Ectodermal cell (in vitro differentiated cells): ENCODE results near the gene RGP1.

Experiments used
- H3K27ac ChIP-seq: 2 replicates; pipeline ENCODE4 v1.7.0; 2013; ENCODE audit warnings: mild to moderate bottlenecking, low read depth, low read length; ENCODE audit not compliant: insufficient read depth, poor library complexity, severe bottlenecking
- H3K27me3 ChIP-seq: 2 replicates; pipeline ENCODE4 v1.7.0; 2013; ENCODE audit warnings: mild to moderate bottlenecking, low read length; ENCODE audit not compliant: insufficient read depth, control insufficient read depth, poor library complexity, severe bottlenecking
- H3K36me3 ChIP-seq: one replicate; pipeline ENCODE4 v1.7.0; 2013; ENCODE audit warnings: low read length; ENCODE audit not compliant: control insufficient read depth, insufficient read depth
- H3K4me1 ChIP-seq: one replicate; pipeline ENCODE4 v1.7.0; 2013; ENCODE audit warnings: low read length; ENCODE audit not compliant: control insufficient read depth, insufficient read depth
- H3K4me3 ChIP-seq: 2 replicates; pipeline ENCODE4 v1.7.0; 2013; ENCODE audit warnings: low read depth, low read length, control low read depth; ENCODE audit not compliant: insufficient read depth
- H3K9me3 ChIP-seq: 2 replicates; pipeline ENCODE4 v1.7.0; 2013; ENCODE audit warnings: mild to moderate bottlenecking, low read length, moderate library complexity; ENCODE audit not compliant: control insufficient read depth
- WGBS, 2 experiments: methylation state at CpG; one replicate each; pipeline ENCODE4 v1.1.7; 2013; ENCODE audit warnings: missing lambda C conversion rate in 2 of 2; 5-methylcytosine and 5-hydroxymethylcytosine counted together

RGP1 gene

DNA sequence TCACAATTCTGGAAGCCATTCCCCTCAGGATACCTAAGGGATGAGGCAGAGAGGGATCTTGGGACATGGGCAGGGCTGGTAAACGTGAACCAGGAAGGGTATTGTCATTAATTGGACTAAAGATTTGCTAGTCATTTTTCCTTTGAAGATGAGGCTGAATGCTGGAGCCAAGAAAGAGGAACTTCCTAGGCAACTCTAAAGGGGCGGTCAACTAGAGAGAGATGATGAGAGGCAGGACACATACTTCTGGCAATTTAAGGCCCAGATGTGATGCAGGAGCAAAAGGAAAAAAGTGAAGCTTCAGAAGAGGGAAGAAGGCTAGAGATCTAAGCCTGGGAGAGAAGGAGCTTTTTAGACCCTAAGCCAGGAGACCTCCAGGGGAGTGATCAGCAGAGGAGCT lies 5.6 kb upstream of the RGP1 start:
- no peak overlapping the region for H3K27ac ChIP-seq
- H3K27me3 ChIP-seq: no peaks in the 10 kb centered on the region
- H3K36me3 ChIP-seq: peaks cover 47% of the 10 kb centered on the region
- H3K9me3 ChIP-seq: no peaks in the 10 kb centered on the region
- H3K4me3 ChIP-seq: no peak overlapping the region
- peaks cover 17% of the 10 kb centered on the region for H3K4me1 ChIP-seq
- 97% methylated on average over 2 of the region's 2 CpGs for WGBS, 2 experiments

DNA sequence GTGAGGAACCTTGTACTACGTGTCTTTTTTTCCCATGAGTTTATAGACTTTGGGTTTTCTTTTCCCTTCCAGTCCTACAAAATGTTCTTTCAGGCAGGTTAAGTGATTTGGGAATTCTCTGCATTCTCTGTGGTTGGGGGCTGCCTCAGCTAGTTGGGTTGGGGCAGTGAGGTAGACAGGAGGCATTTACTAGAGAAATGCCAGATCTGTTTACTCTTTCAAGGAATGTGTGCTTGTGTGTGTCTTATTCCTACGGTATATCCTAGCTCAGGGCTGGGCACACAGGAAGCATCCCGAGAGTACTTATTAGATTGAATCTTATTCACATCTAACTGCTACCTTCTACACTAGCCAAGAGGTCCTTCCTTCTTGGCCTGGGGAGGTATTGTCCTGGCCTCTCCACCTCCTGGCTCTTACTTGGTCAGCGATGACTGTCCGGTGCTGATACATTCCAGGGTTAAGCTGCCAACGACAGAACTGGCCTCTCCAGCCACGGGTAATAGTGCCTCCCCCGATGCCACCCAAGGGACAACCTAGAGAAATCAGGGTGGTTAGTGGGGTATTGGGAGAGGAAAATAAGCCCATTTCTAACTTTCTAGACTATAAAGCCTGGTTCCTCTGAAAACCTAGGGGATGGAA lies 5.1 kb upstream of the RGP1 start:
- Histone ChIP-seq H3K4me3 (no peak overlapping the region), H3K36me3 (peaks cover 42% of the 10 kb centered on the region), H3K4me1 (peaks cover 17% of the 10 kb centered on the region), H3K27ac (no peak overlapping the region), H3K27me3 (no peaks in the 10 kb centered on the region), H3K9me3 (no peaks in the 10 kb centered on the region)
- WGBS, 2 experiments: 94 to 98% methylated on average over 8 of the region's 8 CpGs

DNA sequence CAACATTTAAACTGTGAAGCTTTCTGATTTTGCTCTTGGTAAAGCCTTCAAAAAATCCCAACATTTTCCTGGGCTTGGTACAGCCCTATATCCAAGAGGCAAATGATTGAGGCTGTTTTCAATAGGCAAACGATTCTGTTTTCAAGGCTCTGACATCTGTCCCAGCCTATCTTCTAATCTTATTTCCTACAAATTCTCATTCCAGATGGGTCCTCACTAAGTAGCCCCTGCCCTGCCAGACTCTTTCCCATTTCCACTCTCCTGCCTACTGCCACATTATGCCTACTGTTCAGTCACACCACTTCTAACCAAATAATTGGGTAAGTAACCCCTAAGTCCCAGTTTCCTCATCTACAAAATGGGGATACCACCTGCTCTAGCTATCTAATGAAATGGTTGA lies 3.5 kb upstream of the RGP1 start:
- H3K36me3 ChIP-seq: peaks cover 29% of the 10 kb centered on the region
- peaks cover 21% of the 10 kb centered on the region for H3K4me1 ChIP-seq
- H3K4me3 ChIP-seq: no peak overlapping the region
- no peak overlapping the region for H3K27ac ChIP-seq
- no peaks in the 10 kb centered on the region for H3K9me3 ChIP-seq
- no peaks in the 10 kb centered on the region for H3K27me3 ChIP-seq
- WGBS, 2 experiments: 91 to 92% methylated on average over 1 of the region's 1 CpG

DNA sequence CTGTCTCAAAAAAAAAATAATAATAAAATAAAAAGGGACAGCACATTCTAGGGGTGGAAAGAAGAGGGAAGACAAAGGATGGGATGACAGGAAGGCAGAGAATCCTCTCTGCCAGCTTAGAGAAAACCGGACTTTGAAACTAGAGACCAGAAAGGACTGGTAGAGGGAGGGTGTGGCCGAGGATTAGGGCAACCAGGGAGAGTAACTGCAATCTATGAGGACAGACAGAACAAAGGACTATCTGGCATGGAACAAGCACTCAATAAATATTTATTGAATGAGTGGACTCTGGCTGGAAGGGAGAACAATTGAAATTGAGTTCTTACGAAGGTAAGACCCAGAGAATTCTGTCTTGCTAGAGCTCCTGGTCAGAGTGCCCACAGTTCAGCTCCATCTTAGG lies 2.5 kb upstream of the RGP1 start:
- H3K9me3 ChIP-seq: no peaks in the 10 kb centered on the region

DNA sequence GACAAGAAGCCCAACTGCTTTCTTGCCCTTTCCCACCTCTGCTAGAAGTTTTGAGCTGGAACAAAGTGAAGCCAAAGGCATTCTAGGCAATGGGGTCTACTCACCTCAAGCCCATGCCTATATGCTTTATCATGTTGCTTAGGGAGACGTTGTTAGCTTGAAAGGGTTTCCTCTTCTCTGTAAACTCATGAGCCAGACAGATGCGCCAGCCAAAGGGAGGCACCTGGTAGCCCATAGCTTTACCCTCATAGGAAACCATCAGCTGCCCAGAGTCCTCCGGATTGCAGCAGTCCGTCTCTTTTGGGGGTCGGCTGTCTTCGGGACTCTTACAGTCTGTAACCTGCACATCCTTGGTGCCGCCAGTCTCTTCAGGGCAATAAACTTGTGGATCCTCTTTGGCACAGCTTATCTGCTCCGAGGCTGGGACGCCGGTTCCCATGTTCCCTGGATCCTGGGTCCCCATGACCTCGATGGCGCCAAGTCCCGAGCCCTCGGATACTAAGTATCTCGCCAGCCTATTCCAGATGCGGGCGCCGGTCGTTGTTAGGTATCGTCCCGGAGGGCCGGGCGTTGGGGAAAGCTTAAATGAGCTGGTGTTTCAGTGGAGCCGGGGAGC lies 737 bp upstream of the RGP1 start:
- Histone ChIP-seq H3K36me3 (peaks cover 21% of the 10 kb centered on the region), H3K9me3 (no peaks in the 10 kb centered on the region), H3K4me1 (peaks cover 21% of the 10 kb centered on the region), H3K27me3 (no peaks in the 10 kb centered on the region), H3K27ac (peak overlapping the region; percentile 76), H3K4me3 (peak overlapping the region; percentile 86)
- 1 to 2% methylated on average over 24 of the region's 24 CpGs for WGBS, 2 experiments

More for the DNA sequence above, 2.5 kb upstream of the RGP1 start:
- 74 to 76% methylated on average over 3 of the region's 3 CpGs for WGBS, 2 experiments
- H3K36me3 ChIP-seq: peaks cover 22% of the 10 kb centered on the region
- peaks cover 21% of the 10 kb centered on the region for H3K4me1 ChIP-seq
- H3K4me3 ChIP-seq: peak overlapping the region; percentile 86
- no peaks in the 10 kb centered on the region for H3K27me3 ChIP-seq
- no peak overlapping the region for H3K27ac ChIP-seq

DNA sequence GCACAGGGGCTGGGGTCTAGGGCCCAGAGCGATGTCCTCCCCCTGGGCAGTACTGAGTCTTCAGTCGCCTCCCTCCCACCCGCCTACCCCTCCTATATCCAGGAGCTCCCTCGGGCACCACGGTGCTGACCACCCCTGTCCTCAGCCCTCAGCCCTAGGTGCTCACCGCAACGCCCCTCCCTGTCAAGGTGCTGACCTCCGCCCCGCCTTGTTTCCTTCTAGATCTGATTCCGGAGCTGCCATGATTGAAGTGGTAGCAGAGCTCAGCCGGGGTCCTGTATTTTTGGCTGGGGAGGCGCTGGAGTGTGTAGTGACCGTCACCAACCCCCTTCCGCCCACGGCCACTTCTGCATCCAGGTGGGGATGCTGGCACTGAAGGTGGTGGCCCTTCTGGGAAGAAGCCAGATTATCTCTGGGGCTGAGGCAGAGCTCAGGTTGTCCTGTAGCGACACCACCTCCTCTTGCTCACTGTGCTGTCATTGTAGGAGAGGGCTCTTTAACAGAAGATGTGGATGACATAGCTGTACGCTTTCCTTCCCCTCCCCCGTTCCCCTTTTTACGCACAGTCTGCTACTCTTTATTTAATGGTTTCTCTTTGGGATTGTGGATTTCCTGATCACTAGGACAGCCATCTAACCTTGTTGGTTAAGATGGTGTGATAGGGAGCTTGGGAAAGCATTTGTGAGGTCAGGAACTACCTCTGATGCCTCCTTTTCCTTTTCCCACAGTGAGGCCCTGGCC lies 598 bp downstream of the RGP1 start:
- 9 to 10% methylated on average over 17 to 18 of the region's 19 CpGs for WGBS, 2 experiments
- peaks cover 21% of the 10 kb centered on the region for H3K4me1 ChIP-seq
- H3K27me3 ChIP-seq: no peaks in the 10 kb centered on the region

DNA sequence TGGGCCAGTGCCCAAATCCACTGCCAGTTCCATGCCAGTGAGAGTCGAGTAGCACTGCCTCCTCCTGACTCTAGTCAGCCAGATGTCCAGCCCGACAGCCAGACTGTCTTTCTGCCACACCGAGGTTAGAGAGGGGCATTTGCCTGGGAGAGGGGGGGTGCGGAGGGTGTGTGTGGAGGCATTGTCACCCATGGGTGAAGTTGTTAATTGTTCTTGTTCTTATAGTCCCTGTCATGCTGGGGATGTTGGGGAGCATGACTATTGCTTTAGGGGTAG lies 1.1 kb downstream of the RGP1 start:
- Histone ChIP-seq H3K27ac (no peak overlapping the region), H3K9me3 (no peaks in the 10 kb centered on the region), H3K27me3 (no peaks in the 10 kb centered on the region), H3K36me3 (peaks cover 9% of the 10 kb centered on the region), H3K4me1 (peaks cover 21% of the 10 kb centered on the region), H3K4me3 (peak overlapping the region; percentile 86)
- 89 to 93% methylated on average over 4 of the region's 4 CpGs for WGBS, 2 experiments

More for the DNA sequence above, 598 bp downstream of the RGP1 start:
- H3K36me3 ChIP-seq: peaks cover 11% of the 10 kb centered on the region
- H3K27ac ChIP-seq: no peak overlapping the region
- H3K4me3 ChIP-seq: peak overlapping the region; percentile 86
- no peaks in the 10 kb centered on the region for H3K9me3 ChIP-seq

DNA sequence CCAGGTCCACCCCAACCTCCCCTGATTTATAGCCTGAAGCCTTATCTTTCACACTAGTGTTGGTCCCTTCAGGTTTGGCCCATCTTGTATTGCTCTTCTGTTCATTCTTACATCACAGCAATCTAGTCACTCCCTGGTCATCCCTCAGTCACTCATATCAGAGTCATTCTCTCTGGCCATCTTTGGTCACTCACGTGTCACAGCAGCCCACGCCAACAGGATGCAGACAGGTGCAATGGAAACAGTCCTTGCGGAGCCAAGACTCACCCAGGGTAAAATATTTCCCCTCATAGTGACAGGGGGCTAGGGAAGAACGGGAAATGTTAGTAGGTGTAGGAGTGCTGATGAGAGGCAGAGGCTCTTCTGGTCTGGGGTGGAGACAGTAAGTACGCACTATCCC lies 4.4 kb downstream of the RGP1 start:
- WGBS, 2 experiments: 97 to 99% methylated on average over 5 of the region's 5 CpGs
- Histone ChIP-seq H3K9me3 (no peaks in the 10 kb centered on the region), H3K27me3 (no peaks in the 10 kb centered on the region), H3K4me1 (peaks cover 12% of the 10 kb centered on the region), H3K36me3 (peaks cover 9% of the 10 kb centered on the region), H3K27ac (no peak overlapping the region), H3K4me3 (no peak overlapping the region)

DNA sequence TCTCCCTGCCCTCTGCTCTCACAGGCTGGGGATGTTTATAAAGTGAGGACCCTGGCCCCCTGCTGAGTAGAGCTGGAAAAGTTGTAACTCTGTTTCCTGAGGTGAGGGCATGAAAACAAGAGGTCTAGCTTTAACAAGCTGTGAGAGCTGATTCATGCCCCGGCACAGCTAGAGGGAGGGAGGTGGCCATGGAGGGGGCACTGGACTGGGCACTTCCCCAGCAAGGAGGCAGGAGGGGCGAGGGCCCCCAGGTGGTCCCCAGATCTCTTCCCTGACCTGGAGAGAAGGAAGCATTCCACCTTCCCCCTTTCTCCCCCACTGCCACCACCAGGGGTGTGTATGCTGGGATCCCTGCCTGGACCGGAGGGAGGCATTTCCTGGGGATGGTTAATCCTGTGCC lies 5.2 kb downstream of the RGP1 start, which contains the start of gene MSMP:
Gene MSMP, minus strand, starts transcription at position 13 of the 400 bp plus-strand sequence. CDS start 147 bp downstream, outside the sequence.
- Histone ChIP-seq H3K4me3 (no peak within 1 kb of the TSS), H3K9me3 (no peaks in the 10 kb centered on the region), H3K27ac (no peak within 1 kb of the TSS), H3K27me3 (no peaks in the 10 kb centered on the region), H3K36me3 (peaks cover 9% of the 10 kb centered on the region), H3K4me1 (peaks cover 14% of the 10 kb centered on the region)
- 77 to 84% methylated on average over 3 of the region's 3 CpGs for WGBS, 2 experiments

DNA sequence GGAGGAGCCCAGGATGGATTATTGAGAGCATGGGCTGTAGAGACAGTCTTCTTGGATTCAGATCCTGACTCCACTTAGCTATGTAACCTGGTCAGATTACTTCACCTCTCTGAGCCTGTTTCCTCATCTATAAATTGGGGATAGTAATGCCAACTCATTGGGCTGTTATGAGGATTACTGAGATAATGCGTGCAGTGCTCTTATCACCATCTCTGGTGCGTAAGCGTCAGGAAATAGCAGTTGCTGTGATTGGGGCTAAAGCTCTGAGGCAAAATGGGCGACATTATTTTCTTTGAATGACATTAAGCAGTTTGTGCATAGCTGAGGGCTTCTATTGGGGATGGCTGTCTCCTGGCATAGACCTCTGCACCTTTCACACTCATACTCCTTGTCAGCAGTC lies 6.0 kb downstream of the RGP1 start:
- no peak overlapping the region for H3K4me3 ChIP-seq
- H3K36me3 ChIP-seq: peaks cover 9% of the 10 kb centered on the region
- no peak overlapping the region for H3K27ac ChIP-seq
- 94 to 96% methylated on average over 4 of the region's 4 CpGs for WGBS, 2 experiments
- peaks cover 11% of the 10 kb centered on the region for H3K4me1 ChIP-seq
- no peaks in the 10 kb centered on the region for H3K9me3 ChIP-seq
- H3K27me3 ChIP-seq: no peaks in the 10 kb centered on the region
